ENCODE measurements around the gene EIF2B5. TPM values are rescaled to one million over a fixed set of nuclear protein-coding genes. Genes with fewer than 3 reads are reported as not detected.
A peak's percentile ranks its signal among the peaks of the same experiment; 100 is the strongest.

The EIF2B5 gene
- total and polyA plus RNA-seq, 2 of the 13 experiments (the other 11 are each of a cell fraction or from before 2014, with no cell fraction given): 38.4 to 60.2 TPM

GRCh38 chr3:184174646-184175492 is 39.7 kb downstream of the EIF2B5 start, which contains the start of gene AP2M1 (continued):
- TF ChIP-seq ZNF609 (CRISPR knock-in tag; IDR thresholded peaks at IDR 0.05; ENCODE audit: borderline replicate concordance) (no peak), CREB1 (IDR thresholded peaks at IDR 0.05) (no peak), CREB1 (CRISPR knock-in tag; IDR thresholded peaks at IDR 0.05) (peak; percentile 78; the same call in 1 of the 2 replicates), ARHGAP35 (CRISPR knock-in tag; IDR thresholded peaks at IDR 0.05; ENCODE audit: borderline replicate concordance) (peak; percentile 85), POLR2AphosphoS5 (IDR thresholded peaks at IDR 0.05; ENCODE audit: low read depth, low read length) (peak; percentile 79), ZNF605 (CRISPR knock-in tag; IDR thresholded peaks at IDR 0.05) (no peak), ZNF142 (CRISPR knock-in tag; IDR thresholded peaks at IDR 0.05) (no peak), KDM1A (CRISPR knock-in tag; IDR thresholded peaks at IDR 0.05) (no peak), IKZF5 (CRISPR knock-in tag; IDR thresholded peaks at IDR 0.05) (peak; percentile 39; the same call in 1 of the 2 replicates), NKX3-1 (CRISPR knock-in tag; IDR thresholded peaks at IDR 0.05) (peak; percentile 60; the same call in 1 of the 2 replicates), HNRNPH1 (optimal IDR thresholded peaks at IDR 0.05; ENCODE audit: low read depth, low read length) (no peak)
- TF ChIP-seq, protein P1, sequence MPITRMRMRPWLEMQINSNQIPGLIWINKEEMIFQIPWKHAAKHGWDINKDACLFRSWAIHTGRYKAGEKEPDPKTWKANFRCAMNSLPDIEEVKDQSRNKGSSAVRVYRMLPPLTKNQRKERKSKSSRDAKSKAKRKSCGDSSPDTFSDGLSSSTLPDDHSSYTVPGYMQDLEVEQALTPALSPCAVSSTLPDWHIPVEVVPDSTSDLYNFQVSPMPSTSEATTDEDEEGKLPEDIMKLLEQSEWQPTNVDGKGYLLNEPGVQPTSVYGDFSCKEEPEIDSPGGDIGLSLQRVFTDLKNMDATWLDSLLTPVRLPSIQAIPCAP (CRISPR knock-in tag; IDR thresholded peaks at IDR 0.05; ENCODE audit: low read depth): no peak
